ENCODE measurements around the gene MTMR3.

Gene MTMR3

DNA sequence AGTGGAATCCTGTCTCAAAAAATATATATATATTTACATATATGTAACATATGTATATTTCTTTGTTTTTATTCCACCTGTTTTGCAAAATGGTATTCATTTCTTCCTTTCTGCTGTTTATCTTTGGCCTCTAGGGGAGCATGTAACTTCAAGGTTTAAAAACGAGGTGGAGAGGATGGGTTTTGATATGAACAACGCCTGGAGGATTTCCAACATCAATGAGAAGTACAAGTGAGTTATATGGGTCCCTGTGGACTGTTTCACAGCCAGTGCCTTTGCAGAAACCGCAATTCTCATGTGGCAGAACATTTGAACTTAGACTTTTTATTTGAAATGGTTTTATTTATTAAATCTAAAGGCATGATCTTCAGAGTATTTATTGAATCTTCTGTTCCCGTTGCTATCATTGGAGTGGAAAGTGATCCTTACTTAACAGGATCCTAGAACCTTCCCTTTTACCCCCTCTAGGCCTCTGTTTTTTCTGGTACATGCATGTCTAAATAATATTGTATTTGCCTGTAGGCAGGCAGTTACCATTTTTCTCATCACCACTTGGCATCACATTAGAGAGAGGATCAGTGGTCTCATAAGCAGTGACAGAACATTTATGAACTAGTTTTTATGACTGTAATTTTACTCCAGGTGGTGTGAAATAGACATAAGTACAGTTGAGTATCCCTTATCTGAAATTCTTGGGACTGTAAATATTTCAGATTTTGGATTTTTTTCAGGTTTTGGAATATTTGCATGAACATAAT lies 115.8 kb downstream of the MTMR3 start:
- no peak for DNase-seq (ENCODE audit: low read depth in 3 of 3, low spot score in 1 of 3)

DNA sequence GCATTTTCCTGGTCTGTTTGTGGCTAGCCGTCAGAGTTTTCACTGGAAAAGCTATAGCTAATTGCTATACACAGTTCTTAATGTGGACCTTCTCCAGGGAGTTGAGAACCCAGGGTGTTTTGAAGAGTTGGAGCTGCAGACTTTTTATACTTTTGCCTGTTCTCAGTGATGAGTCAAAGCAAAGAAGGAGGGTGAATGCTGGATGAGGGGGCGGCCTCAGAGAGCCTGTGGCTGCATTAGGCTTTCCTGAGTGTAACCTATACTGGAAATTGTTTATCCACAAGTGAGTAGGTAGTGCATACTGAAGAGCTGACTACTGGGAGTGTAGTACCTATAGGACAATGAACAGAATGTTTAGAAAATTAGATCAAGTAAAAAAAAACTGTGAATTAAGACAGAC lies 117.6 kb downstream of the MTMR3 start:
- DNase-seq (ENCODE audit: low read depth in 3 of 3, low spot score in 1 of 3), result no peak

DNA sequence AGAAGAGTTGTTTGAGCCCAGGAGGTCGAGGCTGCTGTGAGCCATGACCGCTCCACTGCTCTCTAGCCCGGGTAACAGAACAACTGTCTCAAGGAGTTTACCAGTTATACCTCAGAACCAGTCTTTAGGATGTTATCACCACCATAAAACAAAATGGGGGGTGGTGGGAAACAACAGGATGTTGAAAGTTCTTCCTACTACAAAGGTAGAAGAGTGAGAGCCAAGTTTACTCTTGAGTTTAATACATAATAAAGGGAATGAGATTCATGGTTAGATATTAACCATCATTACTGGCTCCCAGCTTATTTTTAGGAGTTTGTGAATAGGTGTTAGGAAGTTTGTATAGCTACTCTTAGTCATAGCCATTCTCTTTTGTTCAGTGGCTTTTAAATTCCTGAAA lies 118.5 kb downstream of the MTMR3 start:
- DNase-seq (ENCODE audit: low read depth in 3 of 3, low spot score in 1 of 3), result no peak

DNA sequence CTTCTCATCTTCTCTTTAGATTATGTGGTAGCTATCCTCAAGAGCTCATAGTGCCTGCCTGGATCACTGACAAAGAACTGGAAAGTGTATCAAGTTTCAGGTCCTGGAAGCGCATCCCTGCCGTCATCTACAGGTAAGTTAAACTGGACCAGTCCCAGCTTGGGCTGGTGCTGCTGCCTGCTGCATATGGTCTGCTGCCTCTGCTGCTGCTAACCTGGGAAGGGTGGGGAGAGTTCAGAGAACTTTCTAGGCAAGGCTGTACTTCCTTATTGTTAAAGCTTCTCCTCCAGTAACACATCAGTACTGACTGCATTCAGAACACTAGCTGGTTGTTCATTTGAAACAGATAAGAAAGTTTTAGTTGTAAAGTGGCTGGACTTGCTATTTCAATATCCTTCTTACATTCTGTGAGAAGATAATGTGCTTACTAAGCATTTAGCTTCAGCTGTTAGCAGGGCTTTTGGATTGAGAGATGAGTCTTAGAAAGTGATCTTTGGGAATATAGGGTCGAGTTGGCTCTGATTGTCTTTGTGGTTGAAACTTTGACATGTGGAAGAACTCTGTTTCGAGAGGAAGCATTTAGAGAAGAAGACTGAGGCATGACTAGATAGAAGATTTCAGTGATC lies 120.0 kb downstream of the MTMR3 start:
- DNase-seq (ENCODE audit: low read depth in 3 of 3, low spot score in 1 of 3), result no peak

DNA sequence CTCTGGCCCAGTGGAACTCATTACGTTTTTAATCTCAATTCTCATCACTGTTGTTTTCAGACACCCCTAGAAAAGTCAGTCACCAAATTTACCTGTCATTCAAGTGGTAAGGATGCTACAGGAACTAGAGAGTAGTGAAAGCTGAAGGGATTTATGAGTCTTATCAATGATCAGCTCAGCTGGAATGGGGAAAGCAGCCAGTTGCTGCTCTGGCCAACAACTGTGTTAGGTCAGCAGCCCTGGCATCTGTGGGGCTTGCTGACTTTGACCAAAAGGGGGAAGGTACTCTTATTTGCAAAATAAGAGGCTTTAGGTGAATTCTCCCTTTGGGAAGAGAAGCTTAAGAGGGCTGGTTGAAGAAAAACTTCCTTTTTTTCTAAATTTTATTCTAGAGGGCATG lies 121.1 kb downstream of the MTMR3 start:
- no peak for DNase-seq (ENCODE audit: low read depth in 3 of 3, low spot score in 1 of 3)

DNA sequence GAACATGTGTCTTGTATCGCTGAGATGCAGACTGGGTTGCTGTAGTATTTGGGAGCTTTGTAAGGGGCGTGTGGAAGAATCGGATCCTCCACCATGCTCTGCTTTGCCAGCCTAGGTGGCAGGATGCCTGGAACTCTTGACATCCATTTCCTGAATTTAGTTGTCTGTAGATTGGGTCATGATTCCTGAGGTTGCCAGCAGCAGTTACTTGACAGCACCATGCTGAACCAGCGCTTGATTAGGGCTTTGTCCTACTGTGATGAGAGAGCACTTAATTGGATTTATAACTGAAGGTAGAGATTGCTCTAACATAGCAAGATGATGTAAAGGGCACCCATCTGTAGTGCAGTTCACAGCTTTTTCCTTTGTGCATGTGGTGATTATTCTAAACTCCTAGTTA lies 121.7 kb downstream of the MTMR3 start:
- no peak for DNase-seq (ENCODE audit: low read depth in 3 of 3, low spot score in 1 of 3)

DNA sequence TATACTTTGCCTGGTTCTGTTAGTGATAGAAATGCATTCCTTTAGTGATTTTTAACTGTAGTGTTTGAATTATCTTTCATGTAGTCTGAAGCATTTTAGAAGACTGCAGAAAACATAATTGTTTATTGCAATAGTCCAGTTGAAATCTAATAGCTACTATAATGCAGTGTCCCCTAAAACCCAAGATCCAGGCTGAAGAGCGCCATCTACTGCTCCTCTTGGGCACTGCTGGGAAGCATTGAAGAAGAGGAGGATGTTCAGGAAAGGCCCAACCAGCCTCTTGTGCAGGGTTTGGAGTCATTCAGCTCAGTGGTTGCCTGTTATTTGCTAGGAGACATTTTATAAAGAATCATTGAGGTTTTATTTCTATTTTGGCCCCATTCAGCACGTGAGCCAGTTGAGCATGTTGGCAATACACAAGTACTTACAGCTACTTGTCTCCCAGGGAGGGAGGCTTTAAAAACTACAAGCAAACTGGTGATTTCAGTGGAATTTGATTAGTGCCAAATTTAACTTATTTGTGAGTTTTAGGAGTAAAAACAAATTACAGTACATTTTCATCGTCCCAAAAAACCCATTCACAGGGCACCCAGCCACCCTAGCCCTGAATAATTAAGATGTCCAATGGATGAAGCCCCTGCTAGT lies 122.4 kb downstream of the MTMR3 start:
- DNase-seq (ENCODE audit: low read depth in 3 of 3, low spot score in 1 of 3), result peak; percentile 12 to 55 (median 34)

DNA sequence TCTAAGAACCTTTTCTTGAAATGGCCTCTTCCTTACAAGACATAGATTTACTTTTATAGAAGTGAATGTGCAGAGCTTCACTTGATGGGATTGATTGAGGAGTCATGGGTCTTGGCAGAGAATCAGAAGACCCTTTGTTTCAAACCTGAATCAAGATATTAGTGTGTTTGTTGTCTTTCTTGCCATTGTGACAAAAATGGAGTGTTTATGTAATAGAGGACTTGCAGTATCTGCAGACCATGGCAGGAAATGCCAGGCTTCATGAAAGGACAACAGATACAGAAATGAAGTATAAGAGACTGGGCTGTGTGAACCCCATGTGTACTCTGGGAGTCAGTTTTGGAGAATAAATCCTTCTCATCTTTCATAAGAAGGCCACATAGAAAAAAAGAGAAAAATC lies 124.4 kb downstream of the MTMR3 start:
- no peak for DNase-seq (ENCODE audit: low read depth in 3 of 3, low spot score in 1 of 3)

DNA sequence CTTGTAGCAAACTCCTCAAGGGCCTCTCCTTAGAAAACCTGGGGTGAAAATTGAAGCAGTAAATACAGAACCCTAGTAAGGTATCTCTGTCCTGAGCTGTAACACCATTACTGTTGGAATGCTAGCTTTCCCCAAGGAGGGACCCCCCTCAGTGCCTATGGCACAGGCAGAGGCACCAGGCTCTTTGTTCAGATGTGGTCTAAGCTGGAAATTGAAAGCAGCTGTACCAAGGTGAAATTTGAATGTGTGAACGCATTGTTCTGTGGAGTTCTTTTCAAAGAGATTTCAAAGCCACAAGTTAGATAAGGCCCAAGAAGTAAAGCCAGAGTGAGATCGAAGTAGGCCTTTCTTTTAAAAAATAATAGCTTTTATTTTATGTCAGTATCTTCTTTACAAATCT lies 125.4 kb downstream of the MTMR3 start:
- no peak for DNase-seq (ENCODE audit: low read depth in 3 of 3, low spot score in 1 of 3)

DNA sequence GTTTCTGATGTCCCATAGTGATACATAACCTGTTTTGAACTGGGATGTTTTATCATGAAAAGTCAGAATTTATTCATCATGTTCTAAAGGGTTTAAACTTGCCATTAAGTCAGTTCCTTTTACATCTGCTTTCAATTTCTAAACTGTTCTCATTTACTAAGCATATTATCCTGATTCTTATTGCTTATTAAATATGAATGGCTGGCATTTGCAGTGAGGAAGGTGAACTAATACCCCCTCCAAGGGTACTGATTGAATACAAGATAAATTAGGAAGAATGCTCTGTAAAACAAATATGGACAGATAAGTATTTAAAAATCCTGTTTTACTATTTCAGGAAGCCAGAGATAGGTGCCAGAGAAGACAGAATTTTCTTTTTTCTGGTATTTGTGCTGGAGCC lies 126.5 kb downstream of the MTMR3 start:
- no peak for DNase-seq (ENCODE audit: low read depth in 3 of 3, low spot score in 1 of 3)

DNA sequence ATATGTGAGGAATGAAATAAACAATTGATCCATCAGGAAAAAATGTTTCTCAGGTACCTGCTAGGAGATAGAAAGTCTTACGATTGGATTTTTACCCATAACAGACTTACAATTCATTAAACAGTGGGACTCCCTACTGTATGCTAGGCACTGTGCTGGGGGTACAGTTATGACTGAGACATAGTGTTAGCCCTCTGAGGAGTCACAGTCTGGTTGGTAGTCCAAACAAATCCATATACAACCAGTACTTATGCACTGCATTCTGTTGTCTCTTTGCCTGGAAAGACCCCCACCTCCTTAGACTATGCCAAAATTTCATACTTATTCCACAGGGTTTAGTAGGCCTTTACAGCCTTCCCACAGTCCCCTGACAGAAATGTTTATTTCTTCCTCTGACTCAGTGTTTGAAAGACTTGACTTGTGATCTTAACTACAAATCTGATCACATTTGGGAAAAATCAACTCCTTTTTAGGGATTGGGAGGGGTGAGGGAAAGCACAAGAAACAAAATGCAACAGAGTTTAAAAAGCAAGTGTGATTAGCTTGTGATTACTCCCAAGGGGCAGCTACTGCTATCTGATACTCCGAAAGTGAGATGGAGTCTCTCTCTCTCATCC lies 127.9 kb downstream of the MTMR3 start:
- DNase-seq (ENCODE audit: low read depth in 3 of 3, low spot score in 1 of 3), result no peak

DNA sequence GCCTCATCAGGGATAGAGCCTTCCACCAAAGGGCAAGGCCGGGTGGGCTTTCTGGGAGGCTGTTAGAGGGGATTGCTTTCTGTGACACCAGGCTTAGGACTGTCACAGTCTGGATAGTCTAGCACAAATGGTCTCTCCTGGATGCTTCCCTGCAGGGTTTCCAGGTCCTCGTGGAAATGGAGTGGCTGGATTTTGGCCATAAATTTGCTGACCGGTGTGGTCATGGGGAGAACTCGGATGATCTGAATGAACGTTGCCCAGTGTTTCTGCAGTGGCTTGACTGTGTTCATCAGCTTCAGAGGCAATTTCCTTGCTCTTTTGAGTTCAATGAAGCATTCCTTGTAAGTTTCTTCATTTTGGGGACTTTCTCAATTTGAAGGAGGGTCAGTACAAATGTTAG lies 130.2 kb downstream of the MTMR3 start:
- no peak for DNase-seq (ENCODE audit: low read depth in 3 of 3, low spot score in 1 of 3)

DNA sequence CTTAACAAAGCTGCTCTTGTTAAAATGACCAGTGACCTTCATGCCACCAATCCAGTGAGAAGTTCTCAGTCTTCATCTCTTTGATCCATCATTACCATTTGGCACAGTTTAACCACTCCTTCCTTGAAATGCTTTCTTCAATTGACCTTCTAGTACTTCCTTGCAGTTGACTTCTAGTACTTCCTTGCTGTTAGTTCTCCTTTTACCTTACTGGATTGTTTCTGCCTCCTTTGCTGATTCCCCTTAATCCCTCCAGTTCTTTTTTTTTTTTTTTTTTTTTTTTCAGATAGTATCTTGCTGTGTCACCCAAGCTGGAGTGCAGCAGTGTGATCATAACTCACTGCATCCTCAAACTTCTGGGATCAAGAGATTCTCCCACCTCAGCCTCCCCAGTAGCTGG lies 131.3 kb downstream of the MTMR3 start:
- DNase-seq (ENCODE audit: low read depth in 3 of 3, low spot score in 1 of 3), result no peak

DNA sequence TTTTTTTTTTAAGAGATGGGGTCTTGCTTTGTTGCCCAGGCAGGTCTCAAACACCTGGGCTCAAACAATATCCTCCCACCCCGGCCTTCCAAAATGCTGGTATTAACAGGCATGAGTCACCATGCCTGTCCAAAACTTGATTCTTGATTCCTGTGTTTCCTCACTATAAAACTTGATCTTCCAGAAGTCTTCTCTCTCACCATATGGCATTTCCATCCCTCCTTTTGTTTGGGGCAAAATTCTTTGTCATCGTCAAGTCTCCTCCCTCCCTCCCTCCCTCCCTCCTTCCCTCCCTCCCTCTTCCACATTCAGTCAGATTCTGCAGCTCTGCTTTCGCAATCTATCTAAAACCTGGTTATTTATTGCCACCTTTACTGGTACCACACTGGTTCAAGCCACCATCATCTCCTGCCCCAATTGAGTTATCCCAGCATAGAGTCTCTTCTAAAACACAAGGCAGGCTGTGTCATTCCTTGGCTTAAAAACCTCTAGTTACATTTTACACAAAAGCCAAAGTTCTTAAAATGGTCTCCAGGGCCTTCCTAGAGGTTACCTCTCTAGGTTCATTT lies 132.3 kb downstream of the MTMR3 start:
- DNase-seq (ENCODE audit: low read depth in 3 of 3, low spot score in 1 of 3), result no peak

DNA sequence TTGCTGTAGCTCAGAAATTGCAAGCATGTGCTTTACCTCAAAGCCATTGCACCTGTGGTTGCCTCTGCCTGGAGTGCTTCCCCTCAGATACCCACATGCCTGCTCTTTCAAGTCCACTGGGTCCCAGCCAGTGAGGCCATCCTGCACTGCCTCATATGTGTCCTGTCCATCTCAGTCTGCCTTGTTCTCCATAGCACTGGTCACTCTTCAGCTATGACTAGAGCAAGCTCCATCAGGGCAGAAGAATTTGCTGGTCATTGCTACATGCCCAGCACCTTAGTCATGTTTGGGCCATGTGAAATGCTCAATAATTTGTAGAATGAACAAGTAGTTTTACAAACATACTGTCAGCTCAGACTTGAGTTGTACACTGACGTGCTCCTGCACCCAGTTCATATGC lies 132.9 kb downstream of the MTMR3 start:
- DNase-seq (ENCODE audit: low read depth in 3 of 3, low spot score in 1 of 3), result no peak

DNA sequence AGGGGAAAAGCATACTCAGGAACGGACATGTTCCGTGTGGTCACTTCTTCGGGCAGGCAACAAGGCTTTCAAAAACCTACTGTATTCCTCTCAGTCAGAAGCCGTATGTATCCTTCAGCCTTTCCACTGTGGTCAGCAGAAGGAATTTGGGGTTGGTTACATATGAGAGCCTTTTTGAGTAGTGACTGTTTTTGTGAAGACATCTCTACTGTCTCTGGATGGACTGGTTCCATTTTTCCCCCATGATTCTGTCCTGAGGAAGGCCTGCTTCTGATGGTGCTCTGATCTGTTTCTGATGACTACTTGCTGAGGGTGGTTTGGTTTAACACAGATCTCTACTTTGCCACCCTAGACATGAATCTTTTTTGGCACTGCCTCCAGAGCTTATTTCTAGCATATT lies 133.6 kb downstream of the MTMR3 start:
- DNase-seq (ENCODE audit: low read depth in 3 of 3, low spot score in 1 of 3), result no peak

DNA sequence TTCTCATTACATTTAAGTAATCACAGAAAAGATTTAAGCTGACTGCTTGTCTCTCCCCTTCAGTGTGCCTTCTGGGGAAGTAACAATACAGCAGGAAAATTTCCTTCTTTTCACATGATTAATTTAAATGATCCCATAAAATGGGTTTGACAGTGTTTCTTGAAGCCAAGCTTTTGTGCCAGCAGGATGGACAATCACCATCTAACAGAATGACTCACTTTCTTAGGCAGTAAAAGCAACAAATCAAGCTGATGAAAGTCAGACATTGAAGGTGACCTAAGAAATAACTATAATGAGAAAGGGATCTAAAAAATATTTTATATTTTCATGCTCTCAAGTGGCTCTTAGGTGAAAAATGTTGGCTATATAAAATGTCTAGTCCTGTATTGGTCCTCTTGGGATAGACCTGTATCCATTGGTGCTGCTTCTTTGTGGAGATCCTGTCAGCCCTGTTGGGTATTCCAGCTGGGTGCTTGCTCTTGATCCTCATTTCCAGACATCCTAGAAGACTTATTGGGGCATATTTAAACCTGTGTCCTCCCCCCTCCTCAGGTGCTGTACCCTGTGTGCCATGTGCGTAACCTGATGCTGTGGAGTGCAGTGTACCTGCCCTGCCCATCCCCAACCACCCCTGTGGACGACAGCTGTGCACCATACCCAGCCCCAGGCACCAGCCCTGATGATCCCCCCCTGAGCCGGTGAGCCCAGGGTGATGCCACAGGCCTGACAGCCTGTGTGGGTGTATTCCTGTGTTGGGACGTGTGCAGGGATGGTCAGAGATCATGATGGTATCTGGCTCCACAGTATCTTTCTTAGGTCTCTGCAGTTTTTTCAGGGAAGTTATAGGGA lies 134.6 kb downstream of the MTMR3 start:
- DNase-seq (ENCODE audit: low read depth in 3 of 3, low spot score in 1 of 3), result no peak

DNA sequence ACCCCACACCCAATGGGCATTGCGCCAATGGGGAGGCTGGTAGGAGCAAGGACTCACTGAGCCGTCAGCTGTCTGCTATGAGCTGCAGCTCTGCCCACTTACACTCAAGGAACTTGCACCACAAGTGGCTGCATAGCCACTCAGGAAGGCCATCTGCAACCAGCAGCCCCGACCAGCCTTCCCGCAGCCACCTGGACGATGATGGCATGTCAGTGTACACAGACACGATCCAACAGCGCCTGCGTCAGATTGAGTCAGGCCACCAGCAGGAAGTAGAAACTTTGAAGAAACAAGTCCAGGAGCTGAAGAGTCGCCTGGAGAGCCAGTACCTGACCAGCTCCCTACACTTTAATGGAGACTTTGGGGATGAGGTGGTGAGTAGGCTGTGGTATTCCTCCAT lies 137.5 kb downstream of the MTMR3 start:
- no peak for DNase-seq (ENCODE audit: low read depth in 3 of 3, low spot score in 1 of 3)

DNA sequence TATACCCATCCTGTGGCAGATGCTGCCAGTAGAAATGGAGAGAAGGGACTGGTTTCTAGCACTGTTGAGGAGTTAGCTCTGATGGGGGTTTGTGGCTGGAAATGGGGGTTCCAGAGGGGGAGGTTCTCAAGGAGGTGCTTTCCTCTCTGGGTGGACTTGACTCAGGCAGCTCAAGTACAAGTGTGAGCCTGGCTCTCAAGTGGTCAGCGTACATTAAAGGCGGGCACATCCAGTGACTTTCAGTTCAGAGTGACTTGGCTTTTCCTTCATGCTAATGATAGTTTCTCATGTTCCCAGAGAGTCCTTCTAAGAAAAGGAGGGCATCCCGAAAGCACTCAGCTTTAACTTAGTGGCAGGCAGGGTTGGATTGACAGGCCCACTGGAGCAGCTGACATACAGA lies 138.4 kb downstream of the MTMR3 start:
- no peak for DNase-seq (ENCODE audit: low read depth in 3 of 3, low spot score in 1 of 3)

DNA sequence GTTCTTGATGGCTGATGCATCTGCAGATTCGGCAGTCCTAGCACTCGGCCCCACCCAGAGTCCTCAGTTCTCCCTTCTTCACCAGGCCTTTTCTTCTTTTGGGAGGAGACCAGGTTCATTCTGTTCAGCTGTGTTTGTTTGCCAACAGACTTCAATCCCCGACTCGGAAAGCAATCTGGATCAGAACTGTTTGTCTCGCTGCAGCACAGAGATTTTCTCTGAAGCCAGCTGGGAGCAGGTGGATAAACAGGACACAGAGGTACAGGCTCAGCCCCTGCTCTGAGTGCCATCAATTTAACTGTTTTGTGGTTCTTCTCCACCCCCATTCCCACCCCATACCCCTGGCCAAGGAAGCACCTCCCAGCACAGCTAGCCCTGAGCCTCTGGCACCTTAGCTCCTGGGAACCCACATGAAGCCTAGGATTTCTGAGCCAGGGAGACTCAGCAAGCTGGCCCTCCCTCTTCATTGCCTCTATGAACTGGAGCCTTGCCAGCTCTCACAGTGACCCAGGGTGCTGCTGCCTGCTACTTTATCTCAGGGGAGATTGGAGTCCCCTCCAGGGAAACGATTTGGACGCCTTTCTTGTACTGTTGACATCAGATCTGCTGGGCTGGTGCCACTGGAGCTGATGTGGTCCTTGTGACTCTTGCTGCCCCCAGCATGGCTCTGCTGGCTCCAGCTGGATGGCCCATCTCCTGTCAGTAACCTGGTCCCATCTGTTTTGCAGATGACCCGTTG lies 139.1 kb downstream of the MTMR3 start:
- no peak for DNase-seq (ENCODE audit: low read depth in 3 of 3, low spot score in 1 of 3)

All from stimulated activated CD4-positive, alpha-beta T cell treated with anti-CD3 and anti-CD28 coated beads, TNF-alpha, amount 100 ng/mL, for 1 hour (primary cell).